ENCODE measurements around the gene GRPEL1. TPM values are rescaled to one million over a fixed set of nuclear protein-coding genes. Genes with fewer than 3 reads are reported as not detected.

GRPEL1 gene
- total RNA-seq, 2 donors from 2014 or later, result 26.7 to 40.1 TPM

GRCh38 chr4:7040765-7041164 is 27.1 kb downstream of the GRPEL1 start:
- Histone ChIP-seq H3K4me1 (ENCODE audit: control insufficient read depth in 1 of 2, low read depth in 2 of 2) (peaks cover 15 to 20% of the 10 kb centered on the region in 2 donors), H3K4me3 (no peak overlapping the region), H3K27ac (no peak overlapping the region), H3K9me3 (no peaks in the 10 kb centered on the region), H3K36me3 (no peaks in the 10 kb centered on the region), H3K27me3 (replicated peaks; ENCODE audit: insufficient read depth) (no peaks in the 10 kb centered on the region)
- DNase-seq (ENCODE audit: low spot score), result no peak
- TF ChIP-seq CTCF (IDR thresholded peaks at IDR 0.05), result no peak
- no peak for ATAC-seq (ENCODE audit: insufficient number of reproducible peaks, low FRiP score, low read depth)

GRCh38 chr4:7037425-7037824 is 30.4 kb downstream of the GRPEL1 start:
- DNase-seq (ENCODE audit: low spot score) (no peak), ATAC-seq (ENCODE audit: insufficient number of reproducible peaks, low FRiP score, low read depth) (no peak)
- Histone ChIP-seq H3K27me3 (replicated peaks; ENCODE audit: insufficient read depth) (no peaks in the 10 kb centered on the region), H3K27ac (no peak overlapping the region), H3K4me3 (no peak overlapping the region), H3K4me1 (ENCODE audit: control insufficient read depth in 1 of 2, low read depth in 2 of 2) (peaks cover 3 to 15% of the 10 kb centered on the region in 2 donors), H3K9me3 (no peaks in the 10 kb centered on the region), H3K36me3 (peaks cover under 1% of the 10 kb centered on the region)
- no peak for TF ChIP-seq CTCF (IDR thresholded peaks at IDR 0.05)

DNA sequence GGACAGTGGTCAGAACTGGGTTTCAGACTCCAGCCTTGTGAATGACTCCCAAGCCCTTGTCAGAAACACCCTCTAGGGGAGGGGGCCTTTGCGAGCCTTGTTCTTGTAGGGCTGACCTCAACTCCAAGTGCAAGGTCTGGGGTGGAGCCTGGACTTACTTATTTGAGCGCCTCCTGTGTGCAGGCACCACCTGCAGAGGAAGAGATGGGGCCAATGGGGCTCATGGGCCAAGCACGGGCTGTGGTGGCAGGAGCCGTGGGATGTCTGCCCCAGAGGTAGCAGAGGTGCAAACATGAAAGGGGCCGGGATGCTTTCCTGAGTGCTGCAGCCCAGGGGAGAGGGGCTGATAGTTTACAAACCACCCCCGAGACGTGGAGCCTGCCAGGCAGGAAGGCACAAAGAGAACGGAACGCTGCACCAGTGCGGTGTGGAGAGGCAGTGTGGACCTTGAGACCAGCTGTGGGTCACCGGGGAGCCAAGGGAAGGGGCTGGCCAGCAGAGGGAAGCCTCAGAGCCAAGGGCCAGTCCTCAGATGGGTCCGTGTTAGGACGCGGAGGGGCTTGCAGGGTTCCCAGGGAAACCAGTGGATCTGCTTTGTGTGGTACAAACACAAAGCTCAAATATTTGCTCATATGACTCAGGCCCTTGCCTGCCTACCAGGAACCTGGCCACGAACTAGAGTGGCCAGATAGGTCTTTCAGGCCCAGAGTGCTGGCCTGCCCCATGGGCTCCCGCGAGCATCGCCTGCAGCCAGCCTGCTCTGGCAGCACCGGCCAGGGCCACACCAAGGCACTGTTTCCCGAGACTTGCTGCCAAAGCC is 33.4 kb downstream of the GRPEL1 start:
- H3K27me3 ChIP-seq (replicated peaks; ENCODE audit: insufficient read depth), result no peaks in the 10 kb centered on the region
- ATAC-seq (ENCODE audit: insufficient number of reproducible peaks, low FRiP score, low read depth), result no peak

DNA sequence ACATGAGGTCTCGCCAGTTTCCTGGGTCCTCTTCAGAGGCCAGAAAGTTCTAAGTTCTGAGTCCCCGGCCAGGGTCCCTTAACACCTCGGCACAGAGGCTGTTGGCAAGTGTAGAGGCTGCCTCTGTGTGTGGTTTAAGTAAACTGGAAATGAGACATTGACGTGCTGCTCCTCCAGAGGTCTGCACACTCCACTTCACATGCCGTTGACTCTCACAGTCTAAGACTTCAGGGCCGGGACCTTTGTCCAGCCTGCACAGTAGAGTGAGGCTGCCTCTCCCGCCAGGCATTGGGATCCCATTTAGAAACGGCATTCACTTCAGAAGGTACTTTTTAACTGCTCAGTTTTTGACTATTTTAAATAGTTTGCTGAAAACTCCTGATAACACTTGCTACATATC is 35.3 kb downstream of the GRPEL1 start:
- peaks cover 29% of the 10 kb centered on the region for H3K36me3 ChIP-seq
- no peak for DNase-seq (ENCODE audit: low spot score)
- H3K4me3 ChIP-seq, result no peak overlapping the region
- ATAC-seq (ENCODE audit: insufficient number of reproducible peaks, low FRiP score, low read depth), result no peak
- no peak overlapping the region for H3K27ac ChIP-seq
- peaks cover 0 to 10% of the 10 kb centered on the region in 2 donors for H3K4me1 ChIP-seq (ENCODE audit: control insufficient read depth in 1 of 2, low read depth in 2 of 2)
- no peak for TF ChIP-seq CTCF (IDR thresholded peaks at IDR 0.05)
- H3K9me3 ChIP-seq, result no peaks in the 10 kb centered on the region
- no peaks in the 10 kb centered on the region for H3K27me3 ChIP-seq (replicated peaks; ENCODE audit: insufficient read depth)

More for the DNA sequence above, 33.4 kb downstream of the GRPEL1 start:
- peak overlapping the region; percentile 44 to 54 for H3K27ac ChIP-seq
- no peaks in the 10 kb centered on the region for H3K9me3 ChIP-seq
- H3K4me3 ChIP-seq, result no peak overlapping the region
- no peak for DNase-seq (ENCODE audit: low spot score)
- TF ChIP-seq CTCF (IDR thresholded peaks at IDR 0.05), result no peak
- peaks cover 0 to 10% of the 10 kb centered on the region in 2 donors for H3K4me1 ChIP-seq (ENCODE audit: control insufficient read depth in 1 of 2, low read depth in 2 of 2)
- peaks cover 24% of the 10 kb centered on the region for H3K36me3 ChIP-seq

DNA sequence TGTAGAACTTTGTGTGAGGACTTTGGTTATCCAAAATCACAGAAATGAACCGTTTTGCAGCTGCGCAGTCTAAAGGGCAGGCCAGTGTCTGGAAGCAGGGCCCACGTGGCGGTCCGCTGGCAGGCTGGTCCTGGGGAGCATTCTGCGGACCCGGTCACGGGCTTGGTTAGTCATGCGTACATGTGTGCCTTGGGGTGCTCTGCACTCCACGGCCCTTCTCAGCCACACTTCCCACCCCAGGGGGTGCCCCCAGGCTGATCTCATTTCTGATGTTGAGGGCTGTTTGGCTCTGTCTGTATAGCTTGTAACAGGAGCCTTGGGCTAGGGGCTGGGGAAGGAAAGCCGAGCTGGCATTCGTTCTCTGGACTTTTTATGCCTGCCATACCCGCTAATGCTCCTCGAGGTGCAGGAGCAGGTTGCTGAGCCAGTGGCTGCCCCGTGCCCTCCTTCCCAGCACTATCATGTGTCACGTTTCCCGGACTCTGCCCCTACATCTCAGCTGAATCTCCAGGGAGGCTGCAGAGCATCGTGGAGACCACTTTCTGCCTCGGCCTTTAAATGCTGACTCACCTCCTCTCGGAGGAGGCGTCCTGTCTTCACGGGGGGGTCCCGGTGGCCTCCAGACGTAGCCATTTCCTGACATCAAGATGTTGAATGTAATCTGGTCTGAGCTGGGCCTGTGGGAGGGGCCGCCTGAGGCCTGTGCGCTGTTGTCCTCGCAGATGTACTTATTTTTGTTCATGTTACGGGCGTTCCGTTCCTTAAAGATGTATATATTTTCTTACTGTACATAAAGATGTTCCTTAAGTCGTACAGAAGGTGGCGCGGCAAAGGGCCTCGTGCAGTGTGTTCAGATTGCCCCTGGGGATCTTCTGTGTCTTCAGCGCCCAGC is 36.1 kb downstream of the GRPEL1 start:
- ATAC-seq (ENCODE audit: insufficient number of reproducible peaks, low FRiP score, low read depth) (no peak), DNase-seq (ENCODE audit: low spot score) (no peak)
- H3K27me3 ChIP-seq (replicated peaks; ENCODE audit: insufficient read depth), result no peaks in the 10 kb centered on the region
- H3K36me3 ChIP-seq, result peaks cover 29% of the 10 kb centered on the region
- peaks cover 0 to 10% of the 10 kb centered on the region in 2 donors for H3K4me1 ChIP-seq (ENCODE audit: control insufficient read depth in 1 of 2, low read depth in 2 of 2)
- no peak for TF ChIP-seq CTCF (IDR thresholded peaks at IDR 0.05)
- no peaks in the 10 kb centered on the region for H3K9me3 ChIP-seq
- H3K27ac ChIP-seq, result no peak overlapping the region
- H3K4me3 ChIP-seq, result no peak overlapping the region
